Loucy (cell line): ENCODE measurements around the gene SSBP2.

Experiments used
- H2AFZ ChIP-seq: fragments of 200-600 bp; sonication (generic); 2 replicates; pipeline ENCODE4 v1.6.0; 2016; ENCODE audit warnings: antibody characterized with exemption, mild to moderate bottlenecking, low read length, moderate library complexity
- H3F3A ChIP-seq: fragments of 200-600 bp; 2 replicates; pipeline ENCODE4 v1.6.0; 2016; ENCODE audit warnings: antibody characterized with exemption, low read depth, mild to moderate bottlenecking
- H3K27me3 ChIP-seq: fragments of 200-600 bp; sonication (generic); 2 replicates; pipeline ENCODE4 v1.6.1; 2014; ENCODE audit warnings: low read length, mild to moderate bottlenecking; ENCODE audit not compliant: insufficient read depth, poor library complexity, severe bottlenecking
- H3K36me3 ChIP-seq: fragments of 200-600 bp; sonication (generic); 2 replicates; pipeline ENCODE4 v1.6.1; 2016; ENCODE audit warnings: low read length; ENCODE audit not compliant: insufficient read depth
- H3K4me1 ChIP-seq: fragments of 200-600 bp; sonication (generic); 2 replicates; pipeline ENCODE4 v1.5.1; 2014; ENCODE audit warnings: low read length, mild to moderate bottlenecking; ENCODE audit not compliant: insufficient read depth, poor library complexity, severe bottlenecking
- H3K4me2 ChIP-seq: fragments of 200-600 bp; sonication (generic); 2 replicates; pipeline ENCODE4 v1.6.0; 2014; ENCODE audit warnings: antibody characterized with exemption, low read length, low read depth, mild to moderate bottlenecking; ENCODE audit not compliant: poor library complexity, severe bottlenecking
- H3K4me3 ChIP-seq: fragments of 200-600 bp; sonication (generic); 2 replicates; pipeline ENCODE4 v1.5.1; 2014; ENCODE audit warnings: low read length, mild to moderate bottlenecking, mixed read lengths; ENCODE audit not compliant: poor library complexity, severe bottlenecking
- H3K79me2 ChIP-seq: fragments of 200-600 bp; sonication (generic); 2 replicates; pipeline ENCODE4 v1.6.1; 2014; ENCODE audit warnings: low read length; ENCODE audit not compliant: insufficient read depth
- H3K9ac ChIP-seq: fragments of 200-600 bp; sonication (generic); 2 replicates; pipeline ENCODE4 v1.6.0; 2014; ENCODE audit warnings: mild to moderate bottlenecking, low read depth, low read length, moderate library complexity; ENCODE audit not compliant: poor library complexity, severe bottlenecking
- H3K9me2 ChIP-seq: fragments of 200-600 bp; sonication (generic); replicated peaks from 2 replicates; pipeline ENCODE4 v1.6.1; 2016; ENCODE audit warnings: low read depth, low read length, mixed read lengths
- H3K9me3 ChIP-seq: fragments of 200-600 bp; sonication (generic); 2 replicates; pipeline ENCODE4 v1.6.1; 2014; ENCODE audit warnings: mild to moderate bottlenecking, antibody characterized with exemption, low read length, low read depth; ENCODE audit not compliant: insufficient read depth
- H4K20me1 ChIP-seq: fragments of 200-600 bp; sonication (generic); 2 replicates; pipeline ENCODE4 v1.6.0; 2014; ENCODE audit warnings: antibody characterized with exemption, low read length, mild to moderate bottlenecking; ENCODE audit not compliant: insufficient read depth, poor library complexity, severe bottlenecking
- EZH2phosphoT487 ChIP-seq: fragments of 200-600 bp; IDR thresholded peaks from 2 replicates; pipeline ENCODE4 v1.6.1; 2018; ENCODE audit warnings: antibody characterized with exemption, mild to moderate bottlenecking, moderate library complexity, borderline replicate concordance
- TF ChIP-seq, protein P1 (sequence below): fragments of 200-600 bp; sonication (generic); conservative IDR thresholded peaks from 2 replicates; pipeline ENCODE4 v1.5.1; 2014; ENCODE audit warnings: mild to moderate bottlenecking, antibody characterized with exemption, low read length

SSBP2 gene

DNA sequence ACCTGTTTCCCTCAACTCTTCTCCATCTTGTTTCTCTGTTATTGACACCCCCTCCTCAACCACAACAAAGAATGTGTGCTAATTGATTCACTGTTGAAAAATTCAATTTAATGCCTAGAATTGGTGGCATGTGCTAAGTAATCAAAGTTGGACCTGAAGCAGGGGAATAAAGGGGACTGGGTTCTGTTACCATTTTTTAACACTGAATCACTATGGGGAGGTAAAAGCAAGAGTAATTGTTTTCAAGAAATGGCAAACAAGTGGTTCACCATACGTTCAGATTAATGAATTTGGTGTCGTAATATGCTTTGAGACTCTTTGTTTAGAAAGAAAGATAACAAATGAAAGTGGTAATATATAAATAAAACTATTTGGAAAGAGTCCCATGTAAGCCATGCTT, 17.0 kb upstream of the SSBP2 start:
- TF ChIP-seq EZH2phosphoT487 = no peak
- TF ChIP-seq, protein P1, sequence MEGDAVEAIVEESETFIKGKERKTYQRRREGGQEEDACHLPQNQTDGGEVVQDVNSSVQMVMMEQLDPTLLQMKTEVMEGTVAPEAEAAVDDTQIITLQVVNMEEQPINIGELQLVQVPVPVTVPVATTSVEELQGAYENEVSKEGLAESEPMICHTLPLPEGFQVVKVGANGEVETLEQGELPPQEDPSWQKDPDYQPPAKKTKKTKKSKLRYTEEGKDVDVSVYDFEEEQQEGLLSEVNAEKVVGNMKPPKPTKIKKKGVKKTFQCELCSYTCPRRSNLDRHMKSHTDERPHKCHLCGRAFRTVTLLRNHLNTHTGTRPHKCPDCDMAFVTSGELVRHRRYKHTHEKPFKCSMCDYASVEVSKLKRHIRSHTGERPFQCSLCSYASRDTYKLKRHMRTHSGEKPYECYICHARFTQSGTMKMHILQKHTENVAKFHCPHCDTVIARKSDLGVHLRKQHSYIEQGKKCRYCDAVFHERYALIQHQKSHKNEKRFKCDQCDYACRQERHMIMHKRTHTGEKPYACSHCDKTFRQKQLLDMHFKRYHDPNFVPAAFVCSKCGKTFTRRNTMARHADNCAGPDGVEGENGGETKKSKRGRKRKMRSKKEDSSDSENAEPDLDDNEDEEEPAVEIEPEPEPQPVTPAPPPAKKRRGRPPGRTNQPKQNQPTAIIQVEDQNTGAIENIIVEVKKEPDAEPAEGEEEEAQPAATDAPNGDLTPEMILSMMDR = no peak
- Histone ChIP-seq H3K4me1 (no peaks in the 10 kb centered on the region), H3K9me2 (no peaks in the 10 kb centered on the region), H3K4me3 (no peak overlapping the region), H4K20me1 (no peaks in the 10 kb centered on the region), H3K79me2 (no peaks in the 10 kb centered on the region), H3K36me3 (no peaks in the 10 kb centered on the region), H3F3A (no peaks in the 10 kb centered on the region), H3K9ac (no peak overlapping the region), H3K27me3 (no peaks in the 10 kb centered on the region), H2AFZ (no peak overlapping the region; the same call in 1 of the 2 replicates), H3K4me2 (no peak overlapping the region), H3K9me3 (no peaks in the 10 kb centered on the region)

DNA sequence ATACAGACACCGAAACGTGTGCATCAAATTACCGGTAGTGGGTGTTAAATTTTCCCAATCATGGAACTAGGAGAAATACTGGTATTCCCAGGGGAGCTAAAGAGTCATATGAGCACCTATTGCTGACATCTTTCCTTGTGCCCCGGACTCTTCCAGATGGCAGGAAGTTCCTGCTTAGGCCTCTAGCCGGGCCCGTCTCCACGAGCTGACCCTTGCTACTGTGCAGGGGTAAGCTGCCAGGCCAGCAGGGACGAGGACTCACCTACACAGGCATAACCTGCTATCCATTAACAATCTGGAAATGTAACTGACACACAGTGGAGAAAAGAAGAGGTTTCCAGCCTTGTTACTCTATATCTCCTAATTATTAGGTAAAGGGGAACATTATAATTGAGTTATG, 16.2 kb upstream of the SSBP2 start:
- no peaks in the 10 kb centered on the region for H3F3A ChIP-seq
- H3K79me2 ChIP-seq = no peaks in the 10 kb centered on the region
- TF ChIP-seq EZH2phosphoT487 = no peak
- TF ChIP-seq, protein P1 = no peak
- no peaks in the 10 kb centered on the region for H3K36me3 ChIP-seq
- no peaks in the 10 kb centered on the region for H3K4me1 ChIP-seq
- H3K4me2 ChIP-seq = no peak overlapping the region
- H3K9me3 ChIP-seq = no peaks in the 10 kb centered on the region
- no peaks in the 10 kb centered on the region for H3K27me3 ChIP-seq
- H3K9me2 ChIP-seq = no peaks in the 10 kb centered on the region
- no peaks in the 10 kb centered on the region for H4K20me1 ChIP-seq
- H3K4me3 ChIP-seq = no peak overlapping the region
- no peak overlapping the region for H2AFZ ChIP-seq
- H3K9ac ChIP-seq = no peak overlapping the region

DNA sequence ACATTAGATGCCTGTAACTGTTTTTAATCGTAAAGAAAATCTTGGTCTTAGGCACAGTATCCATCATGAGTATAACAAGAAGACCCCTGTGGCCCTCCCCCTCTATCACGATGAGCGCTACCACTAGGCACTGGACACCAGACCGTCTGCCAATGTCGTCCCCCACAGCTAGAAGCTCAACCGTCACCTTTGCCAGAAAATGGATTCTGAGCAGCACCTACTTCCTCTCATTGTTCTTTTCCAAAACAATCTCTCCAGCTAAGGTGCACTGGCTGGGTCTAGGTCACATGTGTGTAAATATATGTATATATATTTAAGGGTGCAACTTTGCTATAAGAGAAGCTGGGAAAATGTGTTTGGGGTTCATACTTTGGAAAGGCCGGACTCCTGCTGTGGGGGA, 15.7 kb upstream of the SSBP2 start:
- Histone ChIP-seq H3K36me3 (no peaks in the 10 kb centered on the region), H4K20me1 (no peaks in the 10 kb centered on the region), H3K4me3 (no peak overlapping the region), H3K27me3 (no peaks in the 10 kb centered on the region), H3K9me3 (no peaks in the 10 kb centered on the region), H3K9ac (no peak overlapping the region), H3K79me2 (no peaks in the 10 kb centered on the region), H2AFZ (no peak overlapping the region), H3K9me2 (no peaks in the 10 kb centered on the region), H3K4me2 (no peak overlapping the region), H3F3A (no peaks in the 10 kb centered on the region), H3K4me1 (no peaks in the 10 kb centered on the region)
- TF ChIP-seq, protein P1 = no peak
- no peak for TF ChIP-seq EZH2phosphoT487
